GM23338 (cell line): Measurements from ENCODE around the gene APRT. TPM values are rescaled to one million over a fixed set of nuclear protein-coding genes. Genes with fewer than 3 reads are reported as not detected.
A peak's percentile ranks its signal among the peaks of the same experiment; 100 is the strongest.

Source experiments
- ATAC-seq: fragments of 200-7000 bp; cut with Tn5 transposase; 3 replicates; pipeline ENCODE4 v1.9.1; 2020
- DNase-seq: peaks from one replicate; pipeline ENCODE4 v3.0.0-alpha.2; 2015; ENCODE audit warnings: low spot score
- H2AFZ ChIP-seq: fragments of 200-600 bp; sonication (generic); 2 replicates; pipeline ENCODE4 v1.8.0; 2016; ENCODE audit warnings: antibody characterized with exemption, mild to moderate bottlenecking, moderate library complexity
- H3F3A ChIP-seq: fragments of 200-600 bp; sonication (generic); replicated peaks from 2 replicates; pipeline ENCODE4 v1.8.0; 2017; ENCODE audit warnings: antibody characterized with exemption, mixed run types, low read depth
- H3K27ac ChIP-seq: fragments of 200-600 bp; sonication (generic); 2 replicates; pipeline ENCODE4 v1.6.1; 2016; ENCODE audit warnings: low read depth
- H3K27me3 ChIP-seq: fragments of 200-600 bp; sonication (generic); 2 replicates; pipeline ENCODE4 v1.8.0; 2016; ENCODE audit warnings: mild to moderate bottlenecking, mixed run types, moderate library complexity; ENCODE audit not compliant: insufficient read depth
- H3K36me3 ChIP-seq: fragments of 200-600 bp; sonication (generic); 2 replicates; pipeline ENCODE4 v1.8.0; 2016; ENCODE audit warnings: mild to moderate bottlenecking; ENCODE audit not compliant: insufficient read depth
- H3K4me1 ChIP-seq: fragments of 200-600 bp; sonication (generic); 2 replicates; pipeline ENCODE4 v1.8.0; 2016; ENCODE audit warnings: mild to moderate bottlenecking, moderate library complexity; ENCODE audit not compliant: insufficient read depth
- H3K4me2 ChIP-seq: fragments of 200-600 bp; sonication (generic); 2 replicates; pipeline ENCODE4 v1.7.1; 2017; ENCODE audit warnings: mixed run types
- H3K4me3 ChIP-seq: fragments of 200-600 bp; sonication (generic); 2 replicates; pipeline ENCODE4 v1.6.1; 2016; ENCODE audit warnings: mixed run types
- H3K79me2 ChIP-seq: fragments of 200-600 bp; sonication (generic); replicated peaks from 2 replicates; pipeline ENCODE4 v1.8.0; 2017; ENCODE audit warnings: mild to moderate bottlenecking; ENCODE audit not compliant: insufficient read depth
- H3K9me2 ChIP-seq: fragments of 200-600 bp; sonication (generic); 2 replicates; pipeline ENCODE4 v1.8.0; 2017; ENCODE audit not compliant: insufficient read depth
- H4K20me1 ChIP-seq: fragments of 200-600 bp; sonication (generic); replicated peaks from 2 replicates; pipeline ENCODE4 v1.8.0; 2017; ENCODE audit warnings: mild to moderate bottlenecking; ENCODE audit not compliant: insufficient read depth
- H3K27ac Mint-ChIP-seq: 2 replicates; pipeline ENCODE4 v1.8.0; 2020; ENCODE audit warnings: inconsistent platforms, mild to moderate bottlenecking, moderate library complexity, mixed read lengths
- H3K27me3 Mint-ChIP-seq: 3 replicates; pipeline ENCODE4 v1.8.0; 2022; ENCODE audit warnings: low read depth, mild to moderate bottlenecking, moderate library complexity, mixed read lengths, inconsistent platforms; ENCODE audit not compliant: insufficient read depth, poor library complexity
- H3K36me3 Mint-ChIP-seq: 3 replicates; pipeline ENCODE4 v1.8.0; 2021; ENCODE audit warnings: low read depth, mild to moderate bottlenecking, inconsistent platforms, moderate library complexity, mixed read lengths
- H3K4me1 Mint-ChIP-seq: 3 replicates; pipeline ENCODE4 v1.8.0; 2020; ENCODE audit warnings: mild to moderate bottlenecking, inconsistent platforms, mixed read lengths
- H3K4me3 Mint-ChIP-seq: 3 replicates; pipeline ENCODE4 v1.8.0; 2021; ENCODE audit warnings: moderate library complexity, mild to moderate bottlenecking, inconsistent platforms, mixed read lengths
- H3K9me3 Mint-ChIP-seq: 3 replicates; pipeline ENCODE4 v1.8.0; 2020; ENCODE audit warnings: moderate library complexity, mild to moderate bottlenecking, inconsistent platforms, mixed read lengths
- CREB1 ChIP-seq: fragments of 250-450 bp; sonication (Bioruptor Pico); IDR thresholded peaks from 2 replicates; pipeline ENCODE4 v1.5.0; 2020; ENCODE audit warnings: low read depth, mild to moderate bottlenecking, moderate library complexity
- CTCF ChIP-seq, 2 experiments: fragments of 200-600 bp in 1 of 2; sonication (generic) in 1 of 2; conservative IDR thresholded peaks; 2 replicates each; pipeline versions ENCODE4 v1.5.1 to v1.6.1; 2016 to 2017; ENCODE audit warnings: antibody characterized with exemption in 2 of 2, low read depth in 2 of 2, mild to moderate bottlenecking in 2 of 2, moderate library complexity in 1 of 2
- ETS1 ChIP-seq: IDR thresholded peaks from 2 replicates; pipeline ENCODE4 v1.6.1; 2016; ENCODE audit warnings: antibody characterized with exemption
- EZH2 ChIP-seq: fragments of 200-600 bp; sonication (generic); IDR thresholded peaks from one replicate; pipeline ENCODE4 v1.8.0; 2017; ENCODE audit warnings: antibody characterized with exemption, mild to moderate bottlenecking, low read depth; ENCODE audit not compliant: unreplicated experiment
- EZH2phosphoT487 ChIP-seq: fragments of 200-600 bp; sonication (generic); IDR thresholded peaks from one replicate; pipeline ENCODE4 v1.8.1; 2018; ENCODE audit warnings: antibody characterized with exemption; ENCODE audit not compliant: unreplicated experiment
- JUNB ChIP-seq: IDR thresholded peaks from one replicate; pipeline ENCODE4 v1.6.1; 2016; ENCODE audit warnings: antibody characterized with exemption; ENCODE audit not compliant: unreplicated experiment
- POLR2AphosphoS5 ChIP-seq: IDR thresholded peaks from 2 replicates; pipeline ENCODE4 v1.6.1; 2016; ENCODE audit warnings: antibody characterized with exemption, low read depth
- REST ChIP-seq: IDR thresholded peaks from one replicate; pipeline ENCODE4 v1.6.1; 2018; ENCODE audit warnings: antibody characterized with exemption; ENCODE audit not compliant: unreplicated experiment
- STAT1 ChIP-seq: IDR thresholded peaks from one replicate; pipeline ENCODE4 v1.6.1; 2016; ENCODE audit warnings: antibody characterized with exemption; ENCODE audit not compliant: unreplicated experiment
- ZNF462 ChIP-seq: fragments of 250-450 bp; sonication (Bioruptor Pico); IDR thresholded peaks from 2 replicates; pipeline ENCODE4 v1.5.0; 2020; ENCODE audit warnings: mild to moderate bottlenecking, moderate library complexity
- polyA plus RNA-seq: library from polyadenylated mRNA; unstranded; fragments of >200 nt; fragmentation: Nextera tagmentation; extraction: Ambion mirVana; gene quantifications from 2 replicates; pipeline ENCODE4 v1.2.1, GENCODE V29; 2016
- total RNA-seq: library from RNA; depleted of rRNA; stranded (reverse); fragments of >200 nt; shearing (Covaris generic); gene quantifications from 2 replicates; pipeline ENCODE4 v1.2.3, GENCODE V29; 2014

APRT gene
- total and polyA plus RNA-seq, 2 experiments from 2014 or later = 250 to 522 TPM

DNA sequence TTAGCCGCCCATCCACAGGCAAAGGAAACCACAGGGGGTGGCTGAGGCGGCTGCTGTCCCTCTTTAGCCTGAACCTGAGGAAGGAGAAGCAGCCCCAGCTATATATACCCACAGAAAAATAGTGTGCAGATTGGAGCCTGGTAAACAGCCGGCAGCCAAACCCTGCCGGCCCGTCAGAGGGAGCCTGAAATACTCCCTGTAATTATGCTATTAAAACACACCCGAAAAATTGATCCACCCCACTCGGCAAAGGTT lies 33.5 kb downstream of the APRT start:
- H4K20me1 ChIP-seq = 0 out of 2 replicates have a peak, but pooled peaks cover 6% of the 10 kb centered on the region
- H3K79me2 ChIP-seq = peaks cover 83% of the 10 kb centered on the region
- ATAC-seq (peak; percentile 9; the same call in 2 of the 3 replicates), DNase-seq (no peak)
- no peaks in the 10 kb centered on the region for H3K9me2 ChIP-seq
- Mint-ChIP-seq H3K4me3 (peak overlapping the region; percentile 19; the same call in 1 of the 3 replicates), H3K4me1 (peaks cover 44% of the 10 kb centered on the region), H3K9me3 (no peaks in the 10 kb centered on the region; the same call in 2 of the 3 replicates), H3K36me3 (no peaks in the 10 kb centered on the region), H3K27me3 (peaks cover 24% of the 10 kb centered on the region), H3K27ac (peak overlapping the region; percentile 84; the same call in 1 of the 2 replicates)
- H3K27me3 ChIP-seq = no peaks in the 10 kb centered on the region
- no peak for TF ChIP-seq CREB1
- no peak for TF ChIP-seq POLR2AphosphoS5
- TF ChIP-seq EZH2 = no peak
- no peak for TF ChIP-seq ZNF462 (CRISPR knock-in tag)
- TF ChIP-seq REST = no peak
- TF ChIP-seq ETS1 = no peak
- no peak for TF ChIP-seq EZH2phosphoT487
- no peak for TF ChIP-seq JUNB
- TF ChIP-seq CTCF (conservative IDR thresholded peaks at IDR 0.05; ENCODE audit: low read depth in 2 of 2) = no peak
- no peak for TF ChIP-seq STAT1
- 0 out of 2 replicates have a peak overlapping the region, but pooled peaks have one; percentile 26 for H3K27ac ChIP-seq
- H3K4me3 ChIP-seq = no peak overlapping the region
- H3K4me1 ChIP-seq = peaks cover 21% of the 10 kb centered on the region; the same call in 1 of the 2 replicates
- peaks cover 2% of the 10 kb centered on the region; the same call in 1 of the 2 replicates for H3F3A ChIP-seq
- H3K4me2 ChIP-seq = no peak overlapping the region
- H3K36me3 ChIP-seq = no peaks in the 10 kb centered on the region
- H2AFZ ChIP-seq = no peak overlapping the region
